Stimulated activated CD4-positive, alpha-beta T cell treated with anti-CD3 and anti-CD28 coated beads, Interleukin-4, amount 100 ng/mL, for 24 hours (primary cell): Measurements from ENCODE around the gene GPR137C.
"Not testable (repeated sequence)": the region's sequence is repeated elsewhere in the genome, so short reads cannot be mapped to it uniquely, and the experiment has no call there.

Experiments used
- DNase-seq: peaks from one replicate; pipeline ENCODE4 v3.0.0-alpha.2; 2020

The GPR137C gene

GRCh38 chr14:52552063-52552988, at the start of gene GPR137C, which contains the start of gene TXNDC16:
Gene GPR137C (plus strand): TSS chr14:52552836. CDS start chr14:52553148, 312 bp downstream.
Gene TXNDC16 (minus strand): TSS chr14:52552505. CDS start chr14:52543557, 8,948 bp downstream.
- DNase-seq: peak; percentile 100

DNA sequence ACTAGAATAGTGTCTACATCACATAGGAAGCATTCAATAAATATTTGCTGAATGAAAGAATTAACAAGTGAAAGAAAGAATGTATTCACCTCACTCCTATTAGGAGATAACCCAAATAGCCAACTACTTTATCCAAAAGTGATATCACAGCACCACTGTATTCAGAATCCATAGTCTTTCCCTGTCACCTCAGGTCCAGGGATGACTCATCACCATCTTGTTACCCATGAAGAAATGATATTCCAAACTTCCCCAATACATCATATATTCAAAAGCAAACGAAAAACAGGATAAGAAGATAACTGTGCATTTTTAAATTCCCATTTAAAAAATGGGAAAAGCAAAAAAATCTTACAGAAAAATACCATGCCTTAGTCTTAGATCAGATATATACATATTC, 39.4 kb upstream of the GPR137C start:
- no peak for DNase-seq

DNA sequence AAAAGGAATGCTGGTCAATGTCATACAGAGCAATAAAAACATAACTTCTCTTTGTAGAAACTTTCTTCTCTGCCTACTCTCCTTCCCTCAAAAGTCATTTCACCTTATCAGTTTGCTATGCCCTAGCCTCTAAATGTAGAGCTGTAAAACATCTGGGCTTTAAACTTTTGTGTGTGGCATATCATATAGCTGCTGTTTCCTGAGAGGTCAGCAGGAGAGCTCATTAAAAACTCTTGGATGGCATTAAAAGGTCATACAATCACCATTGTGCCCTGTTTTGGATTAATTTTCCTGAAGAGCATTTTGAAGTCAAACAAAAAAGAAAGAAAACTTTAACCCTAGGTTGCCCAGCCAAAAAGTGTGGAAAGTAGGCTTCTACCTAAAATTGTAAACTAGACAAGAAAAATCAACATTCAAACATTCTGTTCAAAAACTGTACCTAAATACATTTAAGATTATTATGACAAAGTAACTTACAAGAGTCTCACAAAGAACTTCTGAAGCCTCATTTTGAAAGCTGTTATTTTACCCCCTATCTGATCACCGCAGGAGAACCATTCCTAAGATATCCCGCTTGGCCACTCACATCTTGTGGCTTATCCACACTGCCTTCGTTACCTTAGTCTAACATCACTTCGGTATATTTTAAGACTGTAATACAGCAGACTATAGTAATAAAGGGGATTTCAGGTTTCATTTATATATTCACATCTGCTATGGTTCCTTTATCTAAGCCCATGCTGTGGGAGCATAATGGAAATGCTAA, 38.4 kb upstream of the GPR137C start:
- no peak for DNase-seq

GRCh38 chr14:52522033-52522432, 30.6 kb upstream of the GPR137C start:
- DNase-seq: no peak

- DNase-seq: no peak
Observed at GRCh38 chr14:52522581-52523345, 29.9 kb upstream of the GPR137C start.

DNA sequence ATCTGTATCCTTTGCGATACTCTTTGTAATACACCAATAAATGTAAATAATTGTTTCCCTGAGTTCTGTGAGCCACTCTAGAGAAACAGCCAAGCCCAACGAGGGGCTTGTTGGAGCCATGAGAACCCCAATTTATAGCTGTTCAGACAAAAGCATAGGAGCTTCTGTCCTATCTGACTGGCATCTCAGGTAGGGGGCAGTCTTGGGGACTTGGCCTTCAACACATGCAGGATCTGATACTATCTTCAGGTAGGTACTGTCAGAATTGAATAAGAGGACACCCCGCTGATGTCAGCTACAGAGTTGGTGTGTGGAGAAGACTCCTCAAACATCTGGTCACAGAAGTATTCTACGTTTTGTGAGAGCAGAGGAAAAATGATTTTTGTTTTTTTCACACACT, 25.6 kb upstream of the GPR137C start:
- no peak for DNase-seq

DNA sequence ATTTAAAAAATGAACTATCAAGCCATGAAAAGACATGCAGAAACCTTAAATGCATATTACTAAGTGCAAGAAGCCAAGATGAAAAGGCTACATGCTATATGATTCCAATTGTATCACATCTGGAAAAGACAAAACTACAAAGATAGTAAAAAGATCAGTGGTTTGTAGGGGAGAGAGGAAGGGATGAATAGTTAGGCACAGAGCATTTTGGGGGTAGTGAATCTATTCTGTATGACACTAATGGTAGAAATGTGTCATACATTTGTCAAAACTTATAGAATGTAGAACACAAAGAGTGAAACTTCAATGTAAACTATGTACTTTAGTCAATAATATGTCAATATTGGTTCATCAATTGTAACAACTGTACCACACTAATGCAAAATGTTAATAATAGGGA, 21.2 kb upstream of the GPR137C start:
- no peak for DNase-seq

DNA sequence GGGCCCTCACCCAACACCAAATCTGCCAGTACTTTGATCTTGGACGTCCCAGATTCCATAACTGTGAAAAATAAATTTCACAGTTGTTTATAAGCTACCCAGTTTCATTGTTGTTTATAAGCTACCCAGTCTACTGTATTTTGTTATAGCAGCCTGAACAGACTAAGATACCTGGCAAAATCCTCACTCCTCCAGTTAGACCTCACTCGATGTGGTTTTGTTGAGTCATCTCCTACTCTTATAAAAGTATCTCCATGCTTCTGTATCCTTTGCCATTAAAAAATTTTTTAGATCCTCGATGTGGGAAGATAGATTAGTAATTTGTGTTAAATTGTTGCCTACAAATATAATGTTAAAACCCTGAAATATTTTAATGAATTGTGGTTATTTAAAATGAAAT, 16.4 kb upstream of the GPR137C start:
- DNase-seq: no peak

DNA sequence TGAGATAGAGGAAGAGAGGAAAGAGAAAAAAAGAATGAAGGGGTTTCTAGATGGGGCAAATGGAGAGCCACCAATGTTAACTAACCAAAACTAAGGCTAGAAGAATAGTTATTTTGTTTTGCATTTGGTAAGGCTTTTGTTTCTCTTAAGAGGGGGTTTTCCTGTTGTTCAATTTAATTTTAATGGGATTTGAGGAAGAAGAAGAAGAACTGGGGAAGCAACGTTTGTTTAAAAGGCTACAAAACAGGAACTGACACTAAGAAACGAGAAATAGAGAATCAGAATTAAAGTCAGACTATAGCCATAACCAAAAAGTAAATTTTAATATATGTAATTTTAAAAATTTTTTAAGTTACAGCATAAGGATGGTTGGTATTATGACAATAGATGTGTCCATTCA, 14.0 kb upstream of the GPR137C start:
- no peak for DNase-seq

DNA sequence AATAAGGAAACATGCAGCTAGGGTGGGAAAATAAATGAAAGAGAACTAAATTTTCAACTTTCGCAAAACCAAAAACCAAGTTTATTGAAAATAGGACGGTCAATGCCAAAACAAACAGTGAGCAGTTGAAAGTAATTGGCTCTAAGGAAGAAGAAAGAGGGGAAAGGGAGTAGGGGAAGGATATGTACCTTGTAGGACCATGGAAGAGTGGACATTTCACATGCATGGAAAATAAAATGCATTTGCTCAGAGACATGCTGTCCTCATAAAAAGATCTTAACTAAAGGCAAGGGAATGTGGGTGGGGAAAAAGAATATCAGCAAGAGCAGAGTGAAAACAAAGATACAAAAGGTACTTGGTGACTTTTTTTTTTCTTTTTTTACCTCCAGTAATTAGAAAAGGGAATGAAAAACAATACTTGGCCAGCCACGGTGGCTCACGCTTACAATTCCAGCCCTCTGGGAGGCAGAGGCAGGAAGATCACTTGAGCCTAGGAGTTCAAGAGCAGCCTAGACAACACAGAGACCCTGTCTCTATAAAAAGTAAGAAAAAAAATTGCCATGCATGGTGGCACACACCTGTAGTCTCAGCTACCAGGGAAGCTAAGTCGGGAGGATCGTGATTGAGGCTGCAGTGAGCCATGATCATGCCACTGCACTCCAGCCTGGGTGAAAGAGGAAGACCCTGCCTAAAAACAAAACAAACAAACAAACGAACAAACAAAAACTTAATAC, 6.9 kb upstream of the GPR137C start:
- no peak for DNase-seq

DNA sequence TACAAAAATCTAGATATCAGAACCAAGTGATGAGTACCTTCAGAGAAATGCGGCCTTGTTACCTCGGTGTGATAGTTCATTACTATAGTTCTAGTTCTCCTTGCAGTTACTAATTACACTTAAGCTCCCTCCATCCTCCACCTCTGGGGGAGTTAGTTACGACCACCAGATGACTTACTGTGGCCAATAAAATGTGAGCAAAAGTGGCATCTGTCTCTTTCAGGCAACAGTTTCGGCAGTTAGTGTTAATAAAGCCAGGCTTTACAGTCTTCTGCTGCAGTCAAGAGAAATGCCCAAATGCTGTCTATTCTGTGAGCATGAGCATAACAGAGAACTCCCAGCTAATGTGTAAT, 6.3 kb upstream of the GPR137C start:
- no peak for DNase-seq

DNA sequence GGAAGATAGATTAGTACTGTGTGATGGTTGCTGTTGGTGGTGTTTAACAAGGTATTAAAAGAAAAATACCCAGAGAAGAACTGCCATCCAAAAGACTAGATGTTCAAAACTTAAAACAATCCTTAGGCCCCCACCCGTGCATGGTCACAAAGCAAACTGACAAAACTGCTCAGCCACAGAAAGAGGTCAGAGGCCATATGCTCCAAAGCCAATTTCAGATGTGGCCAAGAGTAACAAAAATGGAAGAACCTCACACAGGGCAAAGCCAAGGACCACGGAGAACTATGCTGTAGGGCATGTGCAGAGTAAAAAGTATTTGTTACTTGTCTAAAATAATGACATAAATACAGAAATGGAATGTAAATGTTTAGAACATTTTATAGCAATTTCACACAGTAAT, 5.6 kb upstream of the GPR137C start:
- DNase-seq: no peak

DNA sequence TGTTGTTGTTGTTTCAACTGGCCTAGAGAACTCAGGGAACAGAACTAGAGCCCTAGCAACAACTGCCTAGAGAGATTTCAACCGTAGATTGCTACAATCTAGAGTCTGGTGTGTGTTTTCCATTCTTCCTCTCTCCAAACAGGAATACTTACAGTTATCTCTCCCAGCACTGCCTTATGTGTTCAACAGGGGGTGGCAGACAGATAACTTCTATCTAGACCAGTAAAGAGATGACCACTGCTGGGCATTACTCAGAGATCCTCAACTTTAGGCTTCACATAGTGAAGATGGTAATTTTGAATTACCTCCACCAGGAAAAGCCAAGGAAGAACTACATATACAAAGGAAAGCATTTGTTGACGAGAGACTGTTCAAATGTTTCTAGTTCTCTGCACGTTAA, 5.1 kb upstream of the GPR137C start:
- no peak for DNase-seq

- DNase-seq: no peak
Observed at GRCh38 chr14:52550661-52551060, 2.0 kb upstream of the GPR137C start.

GRCh38 chr14:52551205-52551604, 1.4 kb upstream of the GPR137C start:
- no peak for DNase-seq

DNA sequence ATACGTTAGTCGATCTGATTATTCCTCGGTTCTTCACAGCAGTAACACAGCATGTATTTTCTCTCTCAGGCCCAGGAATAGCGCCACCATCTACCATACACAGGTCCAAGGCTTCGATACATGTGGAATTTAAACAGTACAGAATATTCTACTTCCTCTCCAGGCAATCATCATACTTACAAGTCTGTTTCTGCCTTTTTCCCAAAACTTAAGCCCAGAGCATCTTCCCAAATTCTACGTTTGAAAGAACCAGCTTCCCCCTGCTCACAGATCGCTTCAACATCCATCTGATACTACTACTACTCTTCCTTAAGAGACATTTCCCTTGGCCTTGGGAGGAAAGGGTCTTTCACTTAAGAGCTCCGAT, 957 bp upstream of the GPR137C start:
- no peak for DNase-seq

DNA sequence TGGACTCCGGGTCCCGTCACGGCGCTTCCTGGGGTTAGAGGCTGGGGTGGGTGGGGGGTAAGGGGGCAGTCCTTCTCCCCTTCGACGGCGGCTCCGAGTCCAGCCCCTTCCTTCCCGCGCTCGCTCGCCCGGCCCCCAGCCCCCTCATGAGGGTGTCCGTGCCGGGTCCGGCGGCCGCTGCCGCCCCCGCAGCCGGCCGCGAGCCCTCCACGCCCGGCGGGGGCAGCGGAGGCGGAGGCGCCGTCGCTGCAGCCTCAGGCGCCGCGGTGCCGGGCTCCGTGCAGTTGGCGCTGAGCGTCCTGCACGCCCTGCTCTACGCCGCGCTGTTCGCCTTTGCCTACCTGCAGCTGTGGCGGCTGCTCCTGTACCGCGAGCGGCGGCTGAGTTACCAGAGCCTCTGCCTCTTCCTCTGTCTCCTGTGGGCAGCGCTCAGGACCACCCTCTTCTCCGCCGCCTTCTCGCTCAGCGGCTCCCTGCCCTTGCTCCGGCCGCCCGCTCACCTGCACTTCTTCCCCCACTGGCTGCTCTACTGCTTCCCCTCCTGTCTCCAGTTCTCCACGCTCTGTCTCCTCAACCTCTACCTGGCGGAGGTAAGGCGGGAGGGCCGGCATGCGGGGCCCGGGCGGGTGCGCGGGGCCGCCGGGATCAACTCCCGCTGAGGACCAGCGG, 500 bp downstream of the GPR137C start:
- DNase-seq: peak; percentile 27

- DNase-seq: peak; percentile 79
Observed at GRCh38 chr14:52553671-52554575, 1.3 kb downstream of the GPR137C start.

GRCh38 chr14:52558688-52559087, 6.1 kb downstream of the GPR137C start:
- no peak for DNase-seq

GRCh38 chr14:52563120-52563519, 10.5 kb downstream of the GPR137C start:
- no peak for DNase-seq

- DNase-seq: not testable (repeated sequence)
Observed at GRCh38 chr14:52568454-52568853, 15.8 kb downstream of the GPR137C start.
